Lower leg skin (tissue), 3 donors: Measurements from ENCODE around the gene HMX2.

Experiments
- POLR2A ChIP-seq, 2 donors: fragments of 450-650 bp; IDR thresholded peaks; one replicate each; pipeline ENCODE4 v1.6.1; 2016 to 2017; ENCODE audit warnings: antibody characterized with exemption in 2 of 2, mild to moderate bottlenecking in 1 of 2, moderate library complexity in 1 of 2
- TF ChIP-seq, protein P1 (sequence below), 3 donors: fragments of 450-650 bp; IDR thresholded peaks; one replicate each; pipeline ENCODE4 v1.5.1; 2016; ENCODE audit warnings: antibody characterized with exemption in 3 of 3, mild to moderate bottlenecking in 3 of 3, moderate library complexity in 2 of 3

DNA sequence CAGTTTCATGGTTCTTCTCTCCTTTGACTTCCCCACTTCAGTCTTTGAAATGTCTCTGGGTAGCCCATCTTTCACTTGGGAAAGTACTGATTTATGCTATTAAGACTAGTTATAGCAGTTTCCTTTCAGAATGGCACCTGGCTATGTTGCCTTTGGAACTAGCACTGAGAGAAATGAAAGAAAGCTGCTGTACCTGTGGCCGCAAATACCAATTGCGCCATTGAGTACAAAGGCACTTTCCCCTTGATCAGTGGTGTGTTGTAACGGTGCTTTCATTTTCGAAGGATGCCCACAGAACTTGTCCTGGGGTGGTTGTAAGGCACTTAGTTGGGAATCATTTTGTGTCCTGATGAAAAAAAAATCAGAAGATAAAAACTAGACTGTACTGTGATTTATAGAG, 23.0 kb downstream of the HMX2 start:
- no peak for TF ChIP-seq POLR2A (IDR thresholded peaks at IDR 0.05)
- TF ChIP-seq, protein P1, sequence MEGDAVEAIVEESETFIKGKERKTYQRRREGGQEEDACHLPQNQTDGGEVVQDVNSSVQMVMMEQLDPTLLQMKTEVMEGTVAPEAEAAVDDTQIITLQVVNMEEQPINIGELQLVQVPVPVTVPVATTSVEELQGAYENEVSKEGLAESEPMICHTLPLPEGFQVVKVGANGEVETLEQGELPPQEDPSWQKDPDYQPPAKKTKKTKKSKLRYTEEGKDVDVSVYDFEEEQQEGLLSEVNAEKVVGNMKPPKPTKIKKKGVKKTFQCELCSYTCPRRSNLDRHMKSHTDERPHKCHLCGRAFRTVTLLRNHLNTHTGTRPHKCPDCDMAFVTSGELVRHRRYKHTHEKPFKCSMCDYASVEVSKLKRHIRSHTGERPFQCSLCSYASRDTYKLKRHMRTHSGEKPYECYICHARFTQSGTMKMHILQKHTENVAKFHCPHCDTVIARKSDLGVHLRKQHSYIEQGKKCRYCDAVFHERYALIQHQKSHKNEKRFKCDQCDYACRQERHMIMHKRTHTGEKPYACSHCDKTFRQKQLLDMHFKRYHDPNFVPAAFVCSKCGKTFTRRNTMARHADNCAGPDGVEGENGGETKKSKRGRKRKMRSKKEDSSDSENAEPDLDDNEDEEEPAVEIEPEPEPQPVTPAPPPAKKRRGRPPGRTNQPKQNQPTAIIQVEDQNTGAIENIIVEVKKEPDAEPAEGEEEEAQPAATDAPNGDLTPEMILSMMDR (IDR thresholded peaks at IDR 0.05): no peak
